ENCODE measurements around the gene MEIS2.
A peak's percentile ranks its signal among the peaks of the same experiment; 100 is the strongest.

The MEIS2 gene

GRCh38 chr15:37112971-37113670 is 12.8 kb upstream of the MEIS2 start:
- DNase-seq (ENCODE audit: low spot score) = no peak

DNA sequence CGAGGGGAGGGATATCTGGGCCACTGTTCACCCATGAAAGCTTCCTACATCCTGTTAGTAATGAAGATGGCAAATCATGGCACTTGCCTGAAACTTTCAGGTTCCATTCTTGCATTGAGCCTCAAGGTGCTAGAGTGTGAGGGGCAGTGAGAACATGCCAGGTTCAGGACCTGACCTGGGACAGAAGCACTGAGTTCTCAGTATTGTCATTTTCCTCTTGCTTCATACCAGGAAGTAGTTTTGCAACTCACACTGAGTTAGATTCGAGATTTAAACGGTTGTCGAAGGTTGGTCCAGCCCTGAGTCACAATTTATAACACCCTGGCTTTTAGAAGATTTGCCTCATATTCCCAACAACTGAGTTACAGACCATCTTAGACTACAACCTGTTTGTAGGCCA is 11.8 kb upstream of the MEIS2 start:
- no peak for DNase-seq (ENCODE audit: low spot score)

GRCh38 chr15:37111427-37111717 is 11.0 kb upstream of the MEIS2 start:
- no peak for DNase-seq (ENCODE audit: low spot score)

DNA sequence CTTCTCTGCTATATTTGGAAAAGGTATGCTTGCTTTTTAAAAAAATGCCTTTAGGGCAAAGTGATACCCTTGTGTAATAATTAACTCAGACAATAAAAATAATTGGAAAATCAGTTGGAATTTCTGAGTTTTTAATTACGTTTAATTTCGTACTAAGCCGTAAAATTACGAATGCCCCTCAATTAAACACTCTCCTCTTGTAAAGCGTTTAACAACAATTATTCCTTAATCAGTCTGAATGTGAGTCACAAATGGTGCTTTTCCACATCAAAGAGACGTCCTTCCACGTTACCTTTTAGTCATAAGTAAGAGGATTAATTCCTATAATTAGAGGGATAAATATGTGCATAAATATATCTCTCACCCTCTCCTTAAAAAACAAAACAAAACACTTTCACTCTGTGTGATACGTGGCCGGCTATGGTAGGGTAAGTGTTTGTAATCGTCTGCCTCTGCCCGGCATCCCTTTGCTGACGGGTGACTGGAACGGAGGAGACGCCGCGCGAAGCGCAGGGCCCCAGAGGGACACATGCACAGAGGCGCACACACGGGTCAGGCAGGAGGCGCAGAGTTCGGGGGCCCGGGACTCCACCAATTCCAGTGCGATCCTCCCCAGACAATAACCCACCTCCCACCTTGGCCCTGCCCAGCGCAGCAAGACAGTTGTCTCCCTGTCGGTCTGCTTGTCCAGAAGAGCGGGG is 9.7 kb upstream of the MEIS2 start:
- no peak for DNase-seq (ENCODE audit: low spot score)

- DNase-seq (ENCODE audit: low spot score) = no peak
Observed at GRCh38 chr15:37109168-37109871, 9.0 kb upstream of the MEIS2 start.

DNA sequence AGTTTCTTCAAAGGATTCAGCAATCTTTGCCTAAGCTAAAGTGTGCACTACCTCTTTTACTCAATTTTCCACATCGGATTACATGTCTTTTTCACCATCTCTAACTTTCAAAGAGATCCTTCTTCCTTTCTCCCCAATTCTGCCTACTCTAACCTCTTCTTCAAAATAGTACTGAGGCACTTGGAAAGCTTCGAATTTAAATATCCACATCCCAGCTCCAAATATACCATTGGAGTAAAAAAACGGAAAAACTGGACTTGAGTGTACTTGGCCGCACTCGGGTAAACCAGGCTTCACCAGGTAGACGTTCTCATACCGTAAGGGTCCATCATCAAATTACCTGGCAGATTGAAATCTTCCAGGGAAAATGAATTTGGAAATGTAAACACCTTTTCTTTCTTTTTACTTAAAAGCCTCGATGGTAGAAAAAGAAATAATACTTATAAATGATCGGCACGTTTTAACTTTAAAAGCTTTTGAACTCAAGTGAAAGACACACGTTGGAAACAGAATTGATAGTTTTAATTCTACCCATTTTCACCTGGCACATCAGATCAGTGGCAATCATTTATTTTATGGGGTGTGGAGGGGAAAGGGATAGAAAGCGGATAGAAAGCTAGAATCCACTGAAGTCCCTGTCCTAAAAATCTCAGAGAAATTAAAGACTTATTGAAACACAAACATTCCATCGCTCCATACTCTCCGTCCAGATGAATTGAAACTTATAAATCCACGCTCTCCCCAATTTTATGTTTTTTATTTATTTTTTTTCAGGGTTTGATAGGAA is 8.2 kb upstream of the MEIS2 start:
- no peak for DNase-seq (ENCODE audit: low spot score)

DNA sequence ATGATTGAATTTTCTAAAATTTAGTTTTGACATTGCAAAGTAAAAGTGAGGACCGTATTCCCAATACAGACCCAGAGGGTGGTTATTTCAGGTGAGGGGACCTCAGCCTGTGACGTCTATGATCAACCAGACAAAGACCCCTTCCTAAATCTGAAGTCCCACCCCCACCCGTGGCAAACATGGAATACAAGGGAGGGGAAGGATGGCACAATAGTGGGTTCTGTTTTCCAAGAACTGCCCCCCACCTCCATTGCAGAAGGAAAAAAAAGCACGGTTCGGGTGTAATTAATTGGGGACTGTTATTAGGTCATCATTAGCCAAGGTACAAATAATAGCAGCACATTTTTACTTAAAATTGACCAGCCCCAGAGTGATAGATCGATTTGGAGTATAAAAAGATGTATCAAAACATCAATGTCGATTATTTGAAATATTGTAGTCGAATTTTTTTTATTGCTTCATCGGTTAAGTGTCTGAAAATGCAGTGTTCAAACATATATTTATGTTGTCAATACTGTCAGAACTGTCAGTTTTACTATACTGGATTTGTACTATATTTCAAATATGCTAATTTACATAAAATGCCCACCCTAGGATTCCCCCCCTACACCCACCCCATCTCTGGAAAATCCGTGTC is 7.5 kb upstream of the MEIS2 start:
- DNase-seq (ENCODE audit: low spot score) = no peak

DNA sequence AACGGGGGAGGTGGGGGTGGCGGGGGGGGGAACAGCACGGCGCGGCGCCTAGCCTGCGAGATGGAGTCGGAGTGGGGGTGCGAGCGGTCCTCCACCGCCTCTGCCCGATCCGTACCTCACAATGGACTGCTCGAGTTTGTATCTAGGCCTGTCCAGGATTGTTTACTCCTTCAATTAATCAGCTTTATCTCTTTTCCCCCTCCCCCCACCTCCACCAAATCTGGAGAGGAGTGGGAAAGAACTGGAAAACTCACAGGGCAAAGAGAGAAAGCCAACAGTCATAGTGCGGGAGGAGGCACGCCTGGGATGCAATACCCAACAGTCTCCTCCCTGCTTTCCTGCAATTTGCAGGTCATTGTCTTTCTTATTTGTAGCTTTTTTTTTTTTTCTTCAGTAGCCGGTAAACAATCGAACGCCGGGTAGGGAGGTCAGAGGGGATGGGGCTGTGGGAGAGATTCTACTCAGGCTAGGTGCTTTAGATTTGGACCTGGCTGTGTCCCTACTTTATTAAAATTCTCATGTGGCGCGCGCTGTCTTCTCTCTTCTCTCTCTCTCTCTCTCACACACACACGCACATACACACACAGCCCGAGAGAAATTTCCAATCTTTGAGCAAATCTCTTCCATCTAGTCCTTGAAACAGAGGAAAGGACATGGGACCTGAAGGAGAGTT is 6.9 kb upstream of the MEIS2 start:
- no peak for DNase-seq (ENCODE audit: low spot score)

- DNase-seq (ENCODE audit: low spot score) = peak; percentile 49
Observed at GRCh38 chr15:37106490-37107001, 6.2 kb upstream of the MEIS2 start.

- DNase-seq (ENCODE audit: low spot score) = no peak
Observed at GRCh38 chr15:37105889-37106288, 5.5 kb upstream of the MEIS2 start.

GRCh38 chr15:37105029-37105428 is 4.7 kb upstream of the MEIS2 start:
- no peak for DNase-seq (ENCODE audit: low spot score)

DNA sequence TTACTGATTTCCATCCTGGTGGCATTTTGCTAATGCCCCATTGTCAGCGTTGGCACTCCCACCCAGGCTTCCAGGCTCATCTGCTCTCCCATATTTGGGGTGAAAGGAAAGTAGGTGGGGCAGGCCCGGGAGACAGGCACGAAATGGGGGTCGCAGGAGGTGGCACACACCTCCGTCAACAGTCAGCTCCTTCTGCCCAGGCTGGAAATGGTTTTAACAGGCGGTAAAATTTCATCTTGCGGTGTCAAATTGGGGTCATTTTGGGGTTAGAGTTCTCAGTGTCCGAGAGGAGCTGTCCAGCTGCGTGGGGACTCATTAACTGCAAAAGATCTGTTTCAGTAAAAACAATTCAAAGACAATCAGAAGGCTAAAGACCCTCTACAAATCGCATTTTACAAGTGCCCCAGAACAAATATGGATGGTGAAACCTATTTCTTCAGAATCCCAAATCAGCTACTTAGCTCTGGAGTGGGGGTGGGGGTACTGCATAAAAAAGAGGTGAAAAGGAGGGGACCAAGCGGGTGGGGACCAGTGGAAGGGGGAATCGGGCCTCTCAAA is 4.2 kb upstream of the MEIS2 start:
- DNase-seq (ENCODE audit: low spot score) = no peak

DNA sequence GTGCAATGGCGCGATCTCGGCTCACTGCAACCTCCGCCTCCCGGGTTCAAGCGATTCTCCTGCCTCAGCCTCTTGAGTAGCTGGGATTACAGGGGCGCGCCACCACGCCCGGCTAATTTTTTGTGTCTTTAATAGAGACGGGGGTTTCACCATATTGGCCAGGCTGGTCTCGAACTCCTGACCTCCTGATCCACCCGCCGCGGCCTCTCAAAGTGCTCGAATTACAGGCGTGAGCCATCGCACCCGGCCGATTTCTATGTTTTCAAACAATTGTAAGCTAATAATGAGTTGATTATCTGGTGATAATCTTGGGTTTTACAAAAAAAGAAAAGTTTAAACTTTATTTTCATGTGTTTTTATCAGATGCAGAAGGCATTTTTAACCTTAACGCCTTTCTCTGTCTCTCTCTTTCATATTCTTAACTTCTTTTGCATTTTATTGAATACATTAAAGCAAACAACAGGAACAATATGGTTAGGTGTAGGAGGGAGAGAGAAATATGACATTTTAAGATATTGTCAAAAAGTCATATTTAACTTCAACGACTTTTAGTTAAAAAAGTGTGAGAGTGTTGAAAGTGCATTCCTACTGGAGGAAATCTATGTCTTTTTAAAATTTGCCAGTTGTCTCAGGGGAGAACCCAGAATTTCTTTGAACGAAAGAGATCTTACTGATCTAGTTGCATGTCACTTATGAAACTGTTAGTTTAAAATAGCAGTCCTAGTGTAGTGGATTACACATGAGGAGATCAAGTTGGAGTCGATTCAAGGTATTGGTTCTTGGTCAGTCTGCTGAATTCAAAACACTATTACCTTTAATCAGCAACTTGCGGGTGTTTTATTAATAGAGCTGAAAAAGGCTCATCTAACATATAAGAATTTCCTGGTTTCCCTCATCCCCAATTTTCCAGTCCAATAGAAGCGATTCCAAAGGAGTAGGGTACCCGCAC is 3.4 kb upstream of the MEIS2 start:
- no peak for DNase-seq (ENCODE audit: low spot score)

DNA sequence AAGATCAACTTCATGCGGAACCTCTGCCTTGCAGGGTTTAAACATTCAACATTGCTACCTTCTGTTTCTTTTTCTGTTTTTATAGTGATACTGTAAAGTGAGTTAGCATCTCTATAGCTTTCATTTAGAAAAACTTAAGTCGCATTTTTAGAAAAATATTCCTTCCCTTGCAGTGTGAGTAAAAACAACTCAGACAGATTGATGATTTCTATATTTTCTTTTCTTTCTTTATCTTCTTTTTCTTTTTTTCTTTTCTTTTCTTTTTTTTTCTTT is 2.8 kb upstream of the MEIS2 start:
- no peak for DNase-seq (ENCODE audit: low spot score)

DNA sequence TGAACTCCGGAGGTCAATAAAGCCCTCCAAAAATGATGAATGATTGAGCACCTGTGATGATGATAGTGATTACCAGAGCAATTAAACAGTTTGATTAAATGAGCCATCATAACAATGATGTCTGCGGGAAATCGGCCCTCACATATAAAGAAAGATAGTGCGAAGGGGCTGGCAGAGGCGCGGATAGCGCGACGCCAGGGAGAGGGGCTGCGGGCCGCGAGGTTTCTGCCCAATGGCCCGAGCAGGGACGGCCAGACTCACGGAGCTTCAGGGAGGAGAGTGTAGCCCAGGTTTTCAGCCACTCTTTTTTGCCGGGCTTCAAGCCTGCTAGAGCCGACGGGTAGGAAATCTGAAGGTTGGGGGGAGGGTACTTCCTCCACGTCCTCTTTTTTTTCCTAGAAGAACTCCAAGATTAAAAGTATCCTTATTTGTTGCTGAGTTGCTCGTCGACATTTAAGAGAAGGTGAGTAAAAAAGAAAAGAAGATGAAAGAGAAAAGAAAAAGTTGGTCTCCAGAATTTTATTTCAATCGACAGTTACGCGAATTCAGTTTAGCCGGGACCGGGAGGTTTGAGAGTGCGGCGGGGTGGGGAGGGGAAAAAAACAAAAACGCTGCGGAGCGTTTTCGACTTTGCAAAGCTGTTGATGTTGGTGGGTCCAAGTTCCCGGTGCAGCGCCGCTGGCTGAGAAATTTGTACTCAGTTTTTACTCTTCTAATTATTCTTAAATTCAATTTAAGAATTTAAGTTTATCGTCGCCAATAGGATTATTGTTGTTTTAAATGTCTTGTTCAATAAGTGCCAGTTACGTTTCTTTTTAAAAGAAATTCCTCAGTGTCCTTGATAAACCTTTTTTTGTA is 2.2 kb upstream of the MEIS2 start:
- DNase-seq (ENCODE audit: low spot score) = no peak

DNA sequence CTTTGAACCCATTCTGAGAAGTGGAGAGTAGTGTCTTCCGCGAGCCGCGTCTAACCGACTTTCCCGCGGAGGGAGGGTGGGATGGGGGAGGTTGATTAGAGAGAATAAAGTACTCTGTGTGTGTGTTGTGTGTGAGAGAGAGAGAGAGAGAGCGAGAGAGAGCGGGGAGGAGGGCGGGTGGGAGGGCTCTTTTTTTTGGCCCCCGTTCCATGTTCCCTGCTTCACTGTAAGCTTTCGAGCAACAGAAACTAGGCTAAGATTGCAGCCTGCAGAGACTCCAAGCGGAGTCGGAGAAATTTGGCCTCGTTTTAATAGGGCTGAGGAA is 1.6 kb upstream of the MEIS2 start:
- DNase-seq (ENCODE audit: low spot score) = no peak

GRCh38 chr15:37100966-37101215 is 542 bp upstream of the MEIS2 start:
- DNase-seq (ENCODE audit: low spot score) = peak; percentile 69

DNA sequence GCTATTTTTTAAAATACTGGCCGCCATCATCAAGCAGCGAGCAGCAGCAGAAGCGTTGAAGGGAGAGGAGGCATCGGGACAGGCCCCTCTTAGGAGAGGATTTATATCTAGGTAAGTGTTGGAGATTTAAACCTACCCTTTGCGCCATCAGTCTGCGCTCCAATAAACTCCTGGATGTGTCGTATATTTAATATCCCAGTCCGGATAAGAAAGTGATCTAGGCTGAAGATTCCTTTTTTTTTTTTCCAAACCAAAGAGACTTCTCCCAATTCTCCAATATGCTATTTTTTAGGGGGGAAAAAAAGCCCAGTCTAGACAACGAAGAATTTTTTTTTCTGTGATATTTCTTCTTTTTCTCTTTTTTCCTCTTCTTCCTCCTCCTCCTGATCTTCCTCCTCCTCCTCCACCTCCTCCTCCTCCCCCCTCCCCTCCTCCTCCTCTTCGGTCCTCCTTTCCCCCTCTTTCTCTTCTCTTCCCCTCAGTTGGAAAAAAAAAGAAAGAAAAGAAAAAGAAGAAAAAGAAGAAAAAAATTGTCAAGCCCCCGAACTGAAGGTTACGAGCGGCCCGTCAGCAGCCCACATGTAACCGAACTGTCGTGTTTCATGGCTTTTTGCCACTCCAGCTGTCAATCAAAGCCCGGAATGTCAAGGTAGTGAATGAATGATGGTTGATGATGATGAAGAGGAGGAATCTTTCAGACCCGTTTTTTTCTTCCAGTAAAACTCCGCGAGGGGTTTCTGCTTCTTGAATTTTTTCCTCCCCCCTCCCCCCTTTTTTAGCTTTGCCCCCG is 835 bp downstream of the MEIS2 start:
- DNase-seq (ENCODE audit: low spot score) = peak; percentile 71

Measured in NAMALWA (cell line).